NCI-H524 (cell line): ENCODE results near the gene CARD19.

Experiments
- DNase-seq, 2 experiments: peaks; one replicate each; lab custom pipeline; 2025; lab: John Stamatoyannopoulos, UW

The CARD19 gene

DNA sequence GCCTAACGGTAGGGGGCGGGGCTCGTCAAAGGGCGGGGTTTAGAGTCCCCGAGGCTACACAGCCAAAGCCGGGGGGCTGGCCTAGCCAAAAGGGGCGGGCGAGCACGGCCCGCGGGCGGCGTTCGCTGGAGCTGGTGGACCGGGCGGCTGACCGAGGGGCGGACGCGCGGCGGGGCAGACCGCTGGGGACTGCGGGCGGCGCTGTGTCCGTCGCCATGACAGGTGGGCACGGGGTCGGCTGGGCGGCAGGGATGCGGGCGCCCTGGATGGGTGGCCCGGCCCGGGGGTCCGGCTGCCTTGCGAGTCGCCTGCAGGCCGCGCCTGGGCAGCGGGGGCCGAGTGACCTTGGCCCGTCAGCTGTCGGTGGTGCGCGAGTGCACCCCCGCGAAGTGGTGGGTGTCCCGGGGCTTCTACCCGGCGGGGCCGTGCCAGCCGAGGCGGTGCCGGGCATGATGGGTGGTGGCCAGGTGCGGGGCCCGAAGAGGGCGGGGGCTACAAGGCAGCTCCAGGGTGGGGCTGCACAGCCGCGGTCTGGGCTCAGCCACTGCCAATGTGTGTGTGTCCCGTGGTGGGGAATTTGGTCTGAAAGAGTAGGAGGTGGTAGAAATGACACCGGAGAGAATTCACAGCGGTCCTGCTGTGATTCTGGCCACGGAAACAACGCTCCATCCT, at the start of gene CARD19:
Gene CARD19, plus strand, starts transcription at position 87 of the 672 bp plus-strand sequence. Its CDS starts 129 bp downstream, at position 216.
- DNase-seq: peak in 1 of 2 experiments; percentile 46

GRCh38 chr9:93048566-93049448, 47.2 kb upstream of the CARD19 start:
- no peak for DNase-seq

- no peak for DNase-seq
These were observed 46.5 kb upstream of the CARD19 start for GRCh38 chr9:93049491-93049890.

DNA sequence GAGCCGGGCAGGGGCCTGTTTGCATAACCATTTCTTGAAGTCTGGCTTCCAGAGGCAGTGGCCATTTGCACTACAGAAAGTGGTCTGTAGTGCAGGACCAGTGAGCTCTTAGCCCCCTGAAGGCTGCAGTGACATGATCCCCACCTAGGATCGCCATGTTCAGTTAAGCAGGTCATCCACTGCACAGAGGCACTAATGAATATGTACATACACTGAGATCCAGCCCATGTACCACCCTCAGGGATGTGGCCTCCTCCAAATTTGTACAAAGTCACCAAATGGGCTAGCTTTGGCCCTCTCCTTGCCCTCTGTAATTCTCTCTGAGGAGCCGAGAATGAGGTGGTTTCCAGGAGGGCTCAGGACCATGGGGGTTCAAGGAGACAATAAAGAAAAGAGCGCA, 45.8 kb upstream of the CARD19 start:
- DNase-seq: no peak

- no peak for DNase-seq
These were observed 44.3 kb upstream of the CARD19 start for GRCh38 chr9:93051680-93052089.

DNA sequence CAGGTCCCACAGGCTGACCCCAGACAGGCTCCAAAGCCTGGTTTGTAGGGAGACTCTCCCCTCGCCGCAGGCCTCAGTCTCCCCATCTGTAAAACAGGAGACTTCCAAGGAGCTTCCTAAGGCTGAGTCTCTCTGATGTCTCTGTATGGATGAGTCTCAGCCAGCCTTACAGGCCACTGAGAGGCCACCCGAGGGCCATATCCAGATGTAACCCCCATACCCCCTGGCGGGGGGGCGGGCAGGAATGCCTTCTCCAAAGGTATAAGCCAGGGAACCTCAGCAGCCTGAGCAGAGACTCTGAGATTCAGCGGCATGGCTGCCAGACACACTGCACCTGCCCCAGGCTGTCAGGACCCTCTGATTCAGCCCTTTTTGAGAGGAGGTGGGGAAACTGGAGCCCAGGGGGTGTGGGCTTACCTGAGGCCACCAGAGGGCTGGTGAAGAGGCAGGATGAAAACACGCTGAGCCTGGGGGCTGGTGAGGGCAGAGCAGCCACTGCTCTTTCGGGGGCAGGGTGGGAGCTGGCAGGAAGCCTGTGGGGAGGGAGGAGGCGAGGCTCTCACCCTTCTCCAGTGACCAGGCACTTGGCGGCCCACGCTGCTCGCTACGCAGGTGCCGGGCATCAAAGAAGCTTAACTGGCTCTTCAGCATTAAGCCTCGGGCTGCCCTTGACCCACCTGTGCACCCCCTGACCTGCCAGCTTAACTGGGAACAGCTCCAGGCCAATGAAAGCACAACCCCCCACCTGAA, 43.1 kb upstream of the CARD19 start:
- DNase-seq: peak in 1 of 2 experiments; percentile 34

DNA sequence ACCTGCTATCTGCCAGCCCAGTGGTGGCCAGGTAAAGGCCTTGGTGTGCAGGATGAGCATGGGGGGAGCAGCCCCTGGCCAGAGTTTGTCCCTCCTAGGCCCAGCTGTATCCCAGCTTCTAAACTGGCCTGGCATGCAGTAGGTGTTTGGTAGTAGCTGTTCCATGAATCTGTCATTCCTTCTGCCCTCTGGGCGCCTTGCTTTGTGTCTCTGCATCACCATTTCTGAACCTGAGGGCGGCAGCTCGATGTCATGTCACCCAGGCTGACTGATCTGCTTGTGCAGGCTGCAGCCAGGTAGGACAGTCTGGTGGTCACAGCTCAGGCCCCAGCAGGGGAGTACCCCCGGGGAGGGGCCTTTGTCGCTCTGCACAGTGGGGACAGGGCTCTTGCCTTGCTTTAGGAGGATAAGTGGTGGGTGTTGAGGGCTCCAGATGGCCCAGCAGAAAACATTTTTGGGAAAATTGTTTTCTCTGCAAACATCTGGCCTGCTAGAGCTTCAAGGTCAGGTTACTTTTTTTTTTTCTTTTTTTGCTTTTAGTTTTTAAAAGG, 42.2 kb upstream of the CARD19 start:
- DNase-seq: peak in 1 of 2 experiments; percentile 77

DNA sequence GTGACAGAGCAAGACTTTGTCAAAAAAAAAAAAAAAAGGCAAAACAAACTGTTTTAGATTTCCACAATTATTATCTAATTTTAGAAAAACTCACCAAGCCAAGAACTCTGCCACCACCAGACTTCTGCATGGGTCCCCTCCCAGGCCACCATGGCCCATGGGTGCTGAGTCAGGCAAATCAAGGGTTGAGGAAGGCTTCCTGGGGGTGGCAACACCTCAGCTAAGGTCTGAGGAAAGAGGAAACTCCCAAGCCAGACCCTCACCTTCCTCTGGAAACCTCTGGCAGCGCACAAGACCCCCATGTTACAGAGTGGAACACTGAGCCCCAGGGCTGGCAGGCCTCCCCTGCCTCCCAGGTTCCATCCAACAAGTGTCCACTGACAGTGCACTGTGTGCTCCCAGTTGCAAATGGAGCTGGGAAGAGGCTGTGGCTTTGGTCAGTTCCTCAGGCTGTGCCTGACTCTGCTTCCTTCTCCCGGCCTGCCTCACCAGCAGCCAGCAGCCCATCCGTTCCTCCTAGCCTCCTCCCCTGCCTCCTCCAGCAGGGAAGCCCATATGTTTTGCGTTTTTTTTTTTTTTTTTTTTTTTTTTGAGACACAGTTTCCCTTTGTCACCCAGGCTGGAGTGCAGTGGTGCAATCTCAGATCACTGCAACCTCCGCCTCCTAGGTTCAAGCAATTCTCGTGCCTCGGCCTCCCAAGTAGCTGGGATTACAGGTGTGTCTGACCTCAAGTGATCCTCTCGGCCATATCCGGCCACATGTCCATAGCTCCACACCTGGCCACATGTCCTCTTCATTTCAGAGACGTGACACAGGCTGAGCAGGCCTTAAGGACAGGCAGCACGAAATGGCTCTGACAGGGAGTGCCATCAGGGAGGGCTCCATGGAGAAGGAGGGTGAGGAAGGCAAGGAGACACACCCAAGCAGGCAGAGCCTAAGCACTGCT, 41.0 kb upstream of the CARD19 start:
- DNase-seq: peak in 1 of 2 experiments; percentile 15

GRCh38 chr9:93057042-93057702, 38.8 kb upstream of the CARD19 start:
- DNase-seq: no peak

DNA sequence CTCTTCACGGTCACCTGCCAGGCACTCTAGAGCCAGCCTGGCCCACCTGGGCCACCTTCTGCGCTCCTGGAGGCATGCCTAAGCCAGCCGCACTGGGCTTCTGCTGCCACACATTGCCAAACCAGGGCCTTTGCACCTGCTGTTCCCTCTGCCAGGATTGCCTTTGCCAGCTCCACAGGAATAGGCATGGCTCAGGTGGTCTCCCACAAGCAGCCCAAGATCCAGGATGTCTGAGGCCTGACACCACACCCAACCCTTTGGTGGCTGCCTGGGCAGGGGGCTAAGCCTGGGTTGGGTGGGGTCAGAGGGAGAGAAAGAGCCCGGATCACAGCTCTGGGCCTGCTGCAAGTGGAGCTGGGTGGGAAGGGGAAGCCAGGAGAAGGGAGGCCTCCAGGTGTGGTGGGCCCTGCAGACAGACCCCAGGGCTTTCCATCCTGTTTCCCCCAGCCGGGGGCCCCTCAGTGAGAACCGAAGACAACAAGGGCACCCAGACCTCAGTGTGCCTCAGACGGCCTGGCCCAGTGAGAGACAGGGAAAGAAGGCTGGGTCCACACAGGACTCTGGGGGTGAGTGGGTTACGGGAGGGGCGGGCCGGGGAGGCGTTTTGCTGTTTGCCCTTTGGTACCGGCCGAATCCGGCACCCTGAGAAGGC, 38.2 kb upstream of the CARD19 start:
- no peak for DNase-seq

DNA sequence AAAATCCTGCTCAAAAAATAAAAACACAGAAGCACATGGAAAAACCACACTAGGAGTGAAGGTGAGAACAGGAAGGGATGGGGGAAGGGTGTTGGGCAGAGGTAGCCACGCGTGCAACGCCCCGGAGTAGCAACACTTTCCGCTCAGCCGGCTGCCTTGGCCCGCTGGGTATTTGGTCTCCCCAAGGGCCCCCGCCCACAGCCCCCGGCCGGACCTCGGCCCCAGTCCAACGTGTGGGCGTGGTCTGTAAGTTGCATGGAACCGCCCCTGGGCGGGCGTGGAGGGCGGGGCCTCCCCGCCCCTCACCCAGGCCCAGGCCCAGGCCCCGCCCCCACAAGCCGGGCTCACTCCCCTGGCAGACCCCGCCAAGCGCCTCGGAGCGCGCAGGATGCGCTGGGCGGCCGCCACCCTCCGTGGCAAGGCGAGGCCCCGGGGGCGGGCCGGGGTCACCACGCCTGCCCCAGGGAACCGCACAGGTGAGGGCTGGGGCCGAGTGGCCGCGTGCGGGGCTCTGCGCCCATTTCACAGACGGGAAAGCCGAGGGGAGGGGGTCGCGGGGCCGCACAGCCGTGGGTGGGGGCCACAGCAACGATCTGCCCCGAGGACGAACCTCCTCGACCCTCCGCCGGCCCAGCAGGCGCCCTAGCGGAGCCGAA, 37.5 kb upstream of the CARD19 start, which contains the start of gene SUSD3:
Gene SUSD3, plus strand, starts transcription at position 347 of the 656 bp plus-strand sequence. Its CDS starts 42 bp downstream, at position 389.
- no peak for DNase-seq

DNA sequence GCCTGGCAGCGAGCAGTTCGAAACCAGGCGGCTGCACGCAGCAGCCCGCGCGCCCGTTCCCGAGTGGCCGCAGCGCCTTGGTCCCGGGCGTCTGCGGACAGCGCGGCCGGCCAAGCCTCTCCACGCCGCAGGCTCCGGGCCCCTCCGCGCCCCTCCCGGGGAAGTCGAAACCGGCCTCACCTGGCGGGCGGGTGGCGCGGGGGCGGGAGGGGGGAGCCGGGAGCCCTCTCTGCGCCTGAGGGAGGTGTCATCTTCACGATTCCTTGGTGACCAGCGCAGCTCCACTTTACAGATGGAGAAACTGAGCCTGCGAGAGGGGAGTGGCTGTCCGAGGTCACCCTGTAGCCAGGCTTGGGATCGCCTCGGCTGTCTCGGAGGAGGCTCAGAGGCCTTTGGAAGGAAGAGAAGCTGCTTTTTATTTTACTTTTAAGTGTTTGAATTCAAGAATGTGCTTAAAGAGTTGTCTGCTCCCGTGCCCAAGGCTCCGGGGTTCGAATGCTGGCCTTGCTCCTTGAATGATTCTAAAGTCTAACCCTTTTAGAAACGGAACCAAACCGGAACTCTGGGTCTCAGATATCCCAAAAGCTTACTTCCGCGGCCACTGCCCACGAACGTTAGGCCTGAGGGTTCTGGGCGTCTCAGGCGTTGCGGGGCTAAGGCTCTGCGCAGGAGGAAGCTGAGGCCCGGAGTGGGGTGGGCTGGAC, 36.9 kb upstream of the CARD19 start:
- DNase-seq: no peak

- DNase-seq: no peak
These were observed 36.1 kb upstream of the CARD19 start for GRCh38 chr9:93059715-93060578.

- no peak for DNase-seq
These were observed 35.2 kb upstream of the CARD19 start for GRCh38 chr9:93060746-93061259.

- no peak for DNase-seq
These were observed 34.7 kb upstream of the CARD19 start for GRCh38 chr9:93061260-93061751.

DNA sequence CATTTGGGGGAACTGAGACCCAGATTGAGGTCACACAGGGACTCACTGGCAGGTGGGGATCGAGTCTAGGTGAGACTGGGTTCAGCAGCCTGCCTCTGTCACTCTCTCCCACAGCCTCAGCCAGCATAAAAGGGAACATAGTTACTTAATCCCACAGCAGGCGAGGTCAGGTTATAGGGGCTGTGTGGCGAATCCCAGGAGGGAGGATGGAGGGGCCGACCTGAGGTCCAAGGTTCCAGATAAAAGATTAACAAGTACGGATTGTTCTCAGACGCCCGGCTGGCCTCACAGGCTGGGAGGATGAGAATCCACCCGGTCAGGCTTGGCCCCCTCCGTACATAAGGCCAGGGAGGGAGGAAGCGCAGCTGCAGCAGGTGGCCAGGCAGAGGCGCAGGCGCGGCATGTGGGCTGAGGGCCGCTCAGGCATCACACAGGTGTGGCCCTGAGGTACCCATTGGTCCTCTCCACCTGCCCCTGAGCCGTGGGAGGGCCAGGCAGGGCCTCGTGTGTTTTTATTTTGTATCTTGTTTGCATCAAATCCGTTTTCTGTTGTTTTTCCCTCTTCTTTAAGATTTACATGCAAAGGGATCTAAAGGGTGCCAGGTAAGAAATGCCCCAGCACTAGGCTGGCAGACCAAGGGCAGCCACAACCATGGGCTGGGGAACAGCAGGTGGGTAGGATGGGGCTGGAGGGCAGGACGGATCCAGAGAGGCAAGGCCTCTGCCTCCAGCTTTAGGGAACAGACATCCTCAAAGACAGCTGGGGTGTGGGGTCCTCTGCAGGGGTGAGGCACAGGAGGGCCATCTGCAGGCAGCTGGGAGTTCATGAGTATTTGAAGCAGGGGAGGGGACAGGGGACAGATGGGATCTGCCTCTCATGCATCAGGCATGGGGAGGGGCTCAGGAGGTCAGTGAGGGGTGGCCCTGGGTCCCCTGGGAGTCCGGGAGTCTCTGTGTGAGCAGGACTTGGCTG, 33.9 kb upstream of the CARD19 start:
- peak; percentile 90 to 98 for DNase-seq
